NCI-H1105 treated with DMSO at 0.1 percent for 48 hours (cell line): ENCODE results near the gene TH.
"Not testable (repeated sequence)": the region's sequence is repeated elsewhere in the genome, so short reads cannot be mapped to it uniquely, and the experiment has no call there.

Source experiments
- DNase-seq: peaks from one replicate; lab custom pipeline; 2025; lab: John Stamatoyannopoulos, UW

Gene TH

DNA sequence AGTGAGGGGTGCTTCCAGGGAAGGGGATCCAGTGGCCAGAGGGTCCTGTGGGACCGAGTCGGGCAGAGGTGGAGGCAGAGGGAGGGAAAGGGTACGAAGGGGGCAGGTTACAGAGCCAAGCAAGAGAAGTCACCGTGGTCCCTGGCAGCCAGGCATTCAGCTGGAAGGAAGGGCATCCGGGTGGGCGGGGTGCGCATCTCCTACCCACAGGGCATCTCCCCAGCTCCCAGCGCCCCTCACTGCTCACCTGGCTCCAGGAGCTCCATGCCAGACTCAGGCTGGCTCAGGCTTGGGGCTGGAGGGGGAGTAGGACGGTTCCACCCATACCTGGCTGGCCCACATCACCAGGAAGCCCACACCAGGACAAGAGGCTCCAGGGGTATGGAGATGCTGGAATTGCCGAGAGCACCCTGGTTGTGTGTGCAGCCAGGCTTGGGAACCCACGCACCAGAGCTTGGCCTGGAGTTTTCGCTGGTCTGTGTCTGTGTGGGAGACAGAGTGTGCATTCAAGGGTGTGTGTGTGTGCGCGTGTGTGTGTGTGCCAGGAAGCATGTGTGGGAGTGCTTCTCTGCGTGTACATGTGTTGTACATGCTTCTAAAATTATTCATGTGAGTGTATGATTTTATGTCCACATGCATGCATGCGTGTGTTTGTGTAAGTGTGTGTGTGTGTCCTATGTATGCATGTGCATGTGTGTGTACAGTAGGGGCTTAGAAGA lies 6.6 kb upstream of the TH start:
- not testable (repeated sequence) for DNase-seq

DNA sequence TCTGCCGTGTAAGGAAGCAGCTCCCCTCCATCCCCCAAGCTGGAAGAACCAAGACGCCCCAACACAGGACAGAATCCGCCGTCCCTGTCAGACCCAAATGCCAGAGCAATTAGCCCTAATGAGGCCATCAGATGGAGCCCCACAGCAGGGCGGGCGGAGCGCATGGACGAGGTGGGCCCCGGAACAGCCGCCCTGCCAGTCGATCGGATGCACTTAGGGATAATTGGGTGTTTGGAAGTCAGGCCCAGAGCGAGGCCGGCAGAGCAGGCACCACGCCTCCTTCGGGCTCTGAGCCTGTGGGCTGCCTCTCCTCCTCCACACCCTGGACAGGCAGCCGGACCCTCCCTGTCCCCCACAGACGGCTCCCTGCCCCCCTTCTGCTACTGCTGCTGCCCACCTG lies 5.5 kb upstream of the TH start:
- no peak for DNase-seq

DNA sequence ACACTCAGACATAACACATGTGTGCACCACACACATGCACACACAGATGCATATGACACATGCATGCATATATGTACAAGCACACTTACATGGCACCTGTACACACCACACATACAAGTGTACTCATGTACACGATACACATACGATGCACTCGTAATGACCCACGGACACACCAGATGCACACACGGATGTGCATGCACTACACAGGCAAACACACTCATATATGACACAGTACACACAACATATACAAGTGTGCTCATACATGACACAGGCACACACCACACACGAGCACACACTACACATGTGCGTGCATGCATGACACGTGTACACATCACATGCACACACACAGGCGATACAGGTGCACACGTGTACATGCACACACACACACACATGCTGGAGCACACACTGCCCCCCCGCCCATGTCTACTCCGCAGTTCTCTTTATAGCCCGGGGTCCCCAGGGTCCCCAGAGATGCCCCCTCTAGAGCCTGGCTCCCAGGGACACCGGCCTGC lies 4.8 kb upstream of the TH start:
- no peak for DNase-seq

DNA sequence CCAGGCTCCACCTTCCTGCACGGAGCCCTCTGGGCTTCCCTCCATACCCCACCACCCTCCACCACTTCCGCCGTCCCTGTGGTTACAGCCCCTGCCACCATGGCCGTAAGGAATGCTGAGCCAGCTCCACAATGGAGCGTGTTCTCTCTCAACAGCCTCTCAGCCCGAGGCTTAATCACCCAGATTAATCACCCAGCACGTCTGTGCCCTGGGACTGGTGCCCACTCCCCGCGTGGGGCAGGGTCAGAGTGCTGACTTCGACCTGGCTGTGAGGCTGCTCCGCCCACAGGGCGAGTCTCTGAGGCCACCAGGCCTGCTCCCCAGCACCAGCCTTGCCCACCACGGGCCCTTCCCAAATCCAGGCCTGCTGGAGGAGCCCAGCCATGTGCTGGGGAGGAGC lies 4.0 kb upstream of the TH start:
- no peak for DNase-seq

DNA sequence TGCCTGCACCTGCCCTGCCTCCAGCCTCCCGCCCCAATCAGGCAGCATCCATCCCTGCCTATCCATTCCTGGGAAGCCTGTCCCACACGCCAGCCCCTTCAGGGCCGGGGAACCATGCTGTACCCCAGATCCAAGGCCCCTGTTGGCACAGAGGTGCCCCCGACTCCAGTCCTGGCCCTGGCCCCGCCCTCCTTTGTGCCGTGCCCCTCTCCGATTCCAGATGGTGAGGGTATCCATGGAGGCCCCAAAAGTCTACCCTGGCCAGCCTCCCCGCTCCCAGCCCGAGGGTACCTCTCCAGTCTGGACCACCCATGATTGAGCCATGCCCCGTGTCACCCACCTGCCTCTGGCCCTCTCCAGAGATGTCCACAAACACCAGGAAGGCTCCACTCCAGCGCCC lies 2.7 kb upstream of the TH start:
- no peak for DNase-seq

DNA sequence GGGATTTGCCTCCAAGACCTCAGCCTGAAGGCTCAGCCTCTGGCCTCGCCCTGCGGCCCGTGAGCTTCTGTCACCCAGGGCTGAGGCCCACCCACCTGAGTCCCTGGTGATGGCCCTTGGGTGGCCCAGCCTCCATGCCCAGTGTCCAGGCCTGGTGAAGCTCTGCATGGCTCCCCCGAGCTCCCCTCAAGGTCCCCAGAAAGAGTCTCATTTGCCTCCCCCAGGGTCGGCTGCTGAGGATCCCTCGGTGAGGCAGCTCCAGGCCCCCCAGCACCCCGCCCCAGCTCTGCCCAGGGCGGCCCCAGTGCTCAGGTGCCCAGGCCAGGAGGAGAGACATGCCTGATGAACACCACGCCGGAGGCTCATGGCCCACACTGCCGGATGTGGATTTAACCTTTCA lies 2.1 kb upstream of the TH start:
- DNase-seq: no peak

DNA sequence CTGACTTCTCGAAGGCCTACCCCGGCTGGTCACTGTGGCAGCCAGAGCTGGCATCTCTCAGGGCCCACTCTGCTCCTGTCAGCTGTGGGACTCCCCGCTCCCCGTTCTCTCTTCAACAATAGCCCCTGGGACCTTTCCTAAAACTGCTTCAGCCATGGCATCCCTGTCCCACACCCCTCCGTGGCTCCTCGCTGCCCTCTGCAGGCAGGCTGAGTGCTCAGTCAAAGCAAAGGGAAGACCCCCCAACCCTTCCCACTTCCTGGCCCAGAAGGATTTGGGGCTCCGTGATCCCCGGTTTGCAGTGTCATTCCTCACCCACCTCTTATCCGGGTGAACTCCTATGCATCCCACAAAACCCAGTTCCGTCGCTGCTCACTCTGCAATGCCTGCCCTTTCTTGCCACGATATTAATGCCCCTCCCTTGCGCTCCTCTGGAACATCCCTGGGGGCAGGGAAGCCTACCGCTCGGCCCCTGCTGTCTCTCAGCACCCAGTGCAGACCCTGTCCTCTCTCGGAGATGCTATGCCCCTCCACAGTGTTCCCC lies 1.6 kb upstream of the TH start:
- no peak for DNase-seq

DNA sequence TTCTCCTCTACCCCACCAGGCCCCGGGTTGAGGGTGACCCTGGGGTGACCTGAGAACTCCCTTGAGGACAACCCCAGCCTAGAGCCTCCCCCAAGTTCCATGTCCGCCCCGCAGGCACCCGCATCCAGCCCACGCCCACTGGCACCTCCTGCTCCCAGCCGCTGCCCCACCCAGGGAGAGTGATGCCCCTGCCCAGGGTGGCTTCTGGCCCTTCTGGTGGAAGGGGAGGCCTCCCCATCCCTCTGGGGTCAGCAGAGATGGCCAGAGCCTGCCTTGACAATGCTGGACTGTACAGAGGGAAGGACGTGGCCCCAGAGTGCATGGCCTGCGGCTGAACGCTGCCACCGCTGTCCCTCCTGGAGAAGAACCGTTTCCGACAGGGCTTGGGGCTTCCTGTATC lies 1.1 kb upstream of the TH start:
- no peak for DNase-seq

DNA sequence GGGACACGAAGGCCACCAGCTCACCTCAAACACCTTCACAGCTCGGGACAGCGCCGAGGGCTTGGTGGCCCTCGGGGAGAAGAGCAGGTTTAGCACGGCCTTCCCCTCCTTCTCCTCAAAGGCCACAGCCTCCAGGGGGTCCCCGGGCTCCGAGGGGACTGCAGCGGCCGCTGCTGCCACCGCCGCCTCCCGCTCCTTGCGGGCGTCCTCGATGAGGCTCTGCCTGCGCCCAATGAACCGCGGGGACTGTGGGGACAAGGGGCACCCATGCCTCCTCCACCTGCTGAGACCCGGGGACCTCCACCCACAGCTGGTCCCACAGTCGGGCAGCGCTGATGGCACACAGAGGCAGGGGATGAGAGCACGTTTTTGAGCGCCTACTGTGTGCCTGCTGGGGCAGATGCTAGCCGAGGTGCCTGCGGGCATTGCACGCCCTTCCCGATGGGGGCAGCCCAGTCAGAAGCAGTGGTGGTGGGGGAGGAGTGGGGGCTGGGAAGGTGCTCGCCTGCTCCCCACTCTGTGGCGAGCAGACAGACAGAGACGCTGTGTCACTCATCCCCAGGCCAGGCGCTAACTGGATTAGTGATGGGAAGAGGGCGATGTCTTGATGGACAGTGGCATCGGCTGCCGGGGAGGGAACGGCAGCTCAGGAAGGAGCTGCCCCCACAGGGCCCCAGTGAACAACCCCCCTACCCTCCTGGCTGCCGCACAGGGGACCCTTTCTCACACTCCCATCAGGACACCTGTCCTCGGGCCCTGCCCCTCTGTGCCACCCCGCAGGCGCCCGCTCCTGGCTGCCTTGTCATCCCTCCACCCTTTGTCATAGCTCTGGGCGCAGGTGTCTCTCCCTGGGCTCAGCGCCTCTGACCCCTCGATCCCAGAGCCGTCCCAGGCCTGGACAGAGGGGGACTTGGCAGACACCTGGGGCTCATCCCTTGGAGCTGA lies 1.7 kb downstream of the TH start:
- DNase-seq: no peak

DNA sequence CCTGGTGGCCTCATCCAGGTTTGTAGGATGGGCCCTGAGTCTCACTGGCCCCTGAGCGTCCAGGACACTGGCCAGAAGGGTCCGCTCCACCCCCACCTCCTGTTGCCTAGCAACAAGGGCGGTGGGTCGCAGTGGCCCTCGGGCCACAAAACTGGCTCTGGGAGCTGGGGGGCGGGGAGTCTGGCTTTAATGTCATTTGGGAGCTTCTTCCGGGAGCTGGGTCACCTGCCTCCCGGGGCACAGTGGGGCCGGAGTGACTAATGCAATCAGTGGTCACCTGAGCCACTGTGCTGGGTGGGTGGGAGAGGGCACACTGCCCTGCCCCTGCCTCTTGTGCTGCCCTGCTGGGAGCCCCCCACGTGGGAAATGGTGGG lies 2.6 kb downstream of the TH start:
- DNase-seq: no peak

DNA sequence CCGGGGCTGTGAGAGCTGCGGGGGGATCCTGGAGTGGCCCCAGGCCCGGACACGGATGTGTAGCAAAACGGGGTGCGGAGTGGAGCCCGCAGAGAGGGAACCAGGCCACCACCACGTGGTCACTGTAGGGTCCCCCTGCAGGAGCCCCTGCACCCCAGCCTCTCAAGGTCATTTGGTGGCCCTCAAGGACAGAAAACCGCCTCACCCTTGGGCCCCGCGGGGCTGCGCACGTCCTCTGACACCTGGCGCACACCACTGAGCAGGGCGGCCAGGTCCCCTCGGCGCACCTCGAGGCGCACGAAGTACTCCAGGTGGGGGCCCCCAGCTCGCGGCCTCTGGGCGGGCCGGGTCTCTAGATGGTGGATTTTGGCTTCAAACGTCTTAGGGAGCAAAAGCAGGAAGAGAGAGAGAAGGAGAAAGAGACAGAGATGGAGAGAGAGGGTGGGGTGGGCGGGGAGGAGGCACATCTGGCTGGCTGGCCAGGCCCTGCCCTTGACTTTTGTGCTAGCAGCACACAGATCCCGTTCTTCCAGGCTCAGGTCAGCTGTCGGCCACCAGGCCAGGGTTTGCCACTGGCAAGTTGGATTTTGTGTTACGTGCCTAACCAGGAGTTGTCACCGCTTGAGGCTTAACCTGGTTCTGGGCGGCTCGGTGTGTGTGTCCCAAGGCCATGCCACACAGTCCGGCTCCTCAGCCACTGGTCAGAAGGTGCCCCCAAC lies 3.2 kb downstream of the TH start:
- no peak for DNase-seq

DNA sequence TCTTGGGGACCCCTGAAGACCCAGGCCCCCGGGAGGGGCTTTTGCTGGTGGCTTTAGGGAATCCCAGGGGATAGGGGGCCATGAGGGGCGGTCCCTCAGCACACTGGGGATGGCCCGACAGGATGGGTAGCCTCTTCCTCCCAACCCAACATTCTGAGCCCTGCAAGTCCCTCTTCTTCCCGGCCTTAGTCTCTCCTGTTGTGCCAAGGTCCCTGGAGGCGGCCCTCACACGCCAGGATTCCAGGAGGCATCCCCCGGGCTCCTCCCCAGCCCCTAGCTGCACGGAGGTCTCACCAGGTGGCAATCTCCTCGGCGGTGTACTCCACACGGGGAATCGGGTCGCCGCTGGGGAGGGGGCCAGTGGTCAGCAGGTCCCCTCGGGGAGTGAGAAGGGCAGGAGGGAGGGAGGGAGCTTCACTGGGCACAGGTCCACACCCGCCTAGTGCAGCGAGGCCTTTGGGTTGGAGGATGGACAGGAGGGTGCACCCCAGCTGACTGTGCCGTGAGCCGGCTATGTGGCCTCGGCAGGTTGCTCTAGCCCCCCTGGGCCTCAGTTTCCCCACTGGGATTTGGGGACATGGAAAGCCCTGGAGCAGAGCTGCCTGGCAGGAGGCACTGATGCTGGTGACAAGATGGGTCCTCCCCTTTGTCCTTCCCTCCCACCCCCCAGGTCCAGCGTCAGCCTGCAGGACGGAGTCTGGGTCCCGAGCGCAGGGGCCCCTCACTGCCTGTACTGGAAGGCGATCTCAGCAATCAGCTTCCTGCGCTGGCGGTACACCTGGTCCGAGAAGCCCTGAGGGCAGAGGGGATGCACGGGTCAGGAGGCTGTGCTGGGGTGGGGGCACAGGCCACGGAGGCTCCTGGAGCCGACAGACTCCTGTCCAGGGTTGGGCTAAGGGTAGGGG lies 4.2 kb downstream of the TH start:
- no peak for DNase-seq

DNA sequence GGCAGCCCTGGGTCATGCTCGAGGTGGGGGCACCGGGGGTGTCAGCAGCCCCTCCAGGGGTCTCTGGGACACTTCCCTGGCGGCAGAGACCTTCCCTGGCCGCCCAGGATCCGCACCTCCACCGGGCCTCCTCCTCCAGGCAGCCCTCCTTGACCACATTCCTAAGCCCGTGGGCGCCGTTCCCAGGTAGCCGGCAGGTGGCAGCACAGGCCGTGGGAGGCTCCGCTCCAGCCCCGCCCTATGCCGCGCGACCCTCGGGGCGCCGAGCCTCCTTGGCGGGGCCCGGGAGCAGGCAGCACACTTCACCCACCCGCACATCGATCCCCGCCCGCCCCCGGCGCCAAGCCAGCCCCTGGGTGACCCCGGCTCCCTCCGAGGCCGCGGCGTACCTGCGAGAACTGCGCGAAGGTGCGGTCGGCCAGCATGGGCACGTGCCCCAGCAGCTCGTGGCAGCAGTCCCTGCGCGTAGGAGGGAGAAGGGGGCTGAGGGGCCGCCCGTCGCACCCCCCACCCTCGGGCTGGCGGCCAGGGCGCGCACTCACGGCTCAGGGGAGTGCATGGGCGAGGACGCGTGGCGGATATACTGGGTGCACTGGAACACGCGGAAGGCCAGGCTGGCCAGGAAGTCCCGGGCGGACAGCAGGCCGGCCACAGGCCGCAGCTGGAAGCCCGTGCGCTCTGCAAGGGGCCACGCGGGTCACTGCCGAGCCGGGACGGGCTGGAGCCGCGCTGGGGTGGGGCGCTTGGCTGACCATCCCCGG lies 5.3 kb downstream of the TH start:
- peak; percentile 28 for DNase-seq

DNA sequence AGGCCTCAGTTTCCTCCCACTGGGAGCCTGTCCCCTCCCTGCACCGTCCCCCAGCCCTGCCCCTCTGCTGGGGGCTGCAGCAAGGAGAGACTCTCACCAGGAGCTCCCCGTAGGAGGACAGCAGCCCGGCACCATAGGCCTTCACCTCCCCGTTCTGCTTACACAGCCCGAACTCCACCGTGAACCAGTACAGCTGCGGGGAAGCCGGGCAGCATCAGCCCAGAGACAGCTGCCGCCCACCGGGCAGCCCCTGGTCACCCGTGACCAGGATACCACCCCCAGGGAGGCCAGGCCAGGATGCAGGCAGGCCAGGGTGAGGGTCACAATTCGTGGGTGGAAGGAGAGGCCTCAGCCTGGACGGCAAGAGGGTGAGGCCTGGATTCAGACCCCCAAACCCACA lies 6.0 kb downstream of the TH start:
- no peak for DNase-seq

DNA sequence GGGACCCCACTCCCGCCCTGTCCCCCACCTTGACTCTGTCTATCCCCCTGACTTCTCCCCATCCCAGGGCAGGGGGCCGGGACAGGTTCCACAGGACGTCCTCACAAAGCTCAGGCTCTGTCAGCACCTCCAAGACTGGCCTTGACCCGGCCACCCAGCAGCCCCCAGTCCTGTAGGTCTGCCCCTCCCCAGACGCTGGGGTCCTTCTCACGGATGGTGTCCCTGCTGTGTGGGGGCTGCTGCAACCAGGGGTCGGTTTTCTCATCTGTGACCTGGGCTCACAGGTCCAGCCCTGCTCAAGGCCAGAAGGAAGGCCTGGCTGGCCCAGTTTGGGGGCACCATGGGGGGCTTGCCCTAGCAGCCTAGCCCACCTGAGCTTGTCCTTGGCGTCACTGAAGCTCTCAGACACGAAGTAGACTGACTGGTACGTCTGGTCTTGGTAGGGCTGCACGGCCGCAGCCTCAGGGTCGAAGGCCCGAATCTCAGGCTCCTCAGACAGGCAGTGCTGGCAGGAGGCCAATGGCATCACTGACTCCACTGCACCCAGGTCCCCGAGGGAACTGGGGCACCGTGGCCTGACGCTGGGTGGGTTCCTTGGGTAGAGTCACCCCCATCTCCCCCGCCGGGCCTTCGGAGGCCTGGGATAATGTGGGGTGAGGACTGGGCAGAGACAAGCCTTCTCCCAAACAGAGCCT lies 6.6 kb downstream of the TH start:
- no peak for DNase-seq

DNA sequence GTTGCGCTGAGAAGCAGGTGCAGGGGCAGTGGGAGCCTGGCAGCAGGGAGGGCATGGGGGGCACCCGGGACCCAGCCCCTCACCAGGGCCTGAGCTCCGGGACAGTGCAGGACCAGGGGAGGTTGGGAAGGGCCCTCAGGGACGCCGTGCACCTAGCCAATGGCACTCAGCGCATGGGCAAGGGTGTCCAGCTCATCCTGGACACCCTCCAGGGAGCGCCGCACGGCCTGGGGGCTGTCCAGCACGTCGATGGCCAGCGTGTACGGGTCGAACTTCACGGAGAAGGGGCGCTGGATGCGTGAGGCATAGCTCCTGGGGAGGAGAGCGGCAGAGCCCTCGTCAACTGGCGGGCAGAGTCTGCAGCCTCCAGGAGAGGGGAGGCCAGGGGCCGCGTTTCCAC lies 7.5 kb downstream of the TH start:
- no peak for DNase-seq

DNA sequence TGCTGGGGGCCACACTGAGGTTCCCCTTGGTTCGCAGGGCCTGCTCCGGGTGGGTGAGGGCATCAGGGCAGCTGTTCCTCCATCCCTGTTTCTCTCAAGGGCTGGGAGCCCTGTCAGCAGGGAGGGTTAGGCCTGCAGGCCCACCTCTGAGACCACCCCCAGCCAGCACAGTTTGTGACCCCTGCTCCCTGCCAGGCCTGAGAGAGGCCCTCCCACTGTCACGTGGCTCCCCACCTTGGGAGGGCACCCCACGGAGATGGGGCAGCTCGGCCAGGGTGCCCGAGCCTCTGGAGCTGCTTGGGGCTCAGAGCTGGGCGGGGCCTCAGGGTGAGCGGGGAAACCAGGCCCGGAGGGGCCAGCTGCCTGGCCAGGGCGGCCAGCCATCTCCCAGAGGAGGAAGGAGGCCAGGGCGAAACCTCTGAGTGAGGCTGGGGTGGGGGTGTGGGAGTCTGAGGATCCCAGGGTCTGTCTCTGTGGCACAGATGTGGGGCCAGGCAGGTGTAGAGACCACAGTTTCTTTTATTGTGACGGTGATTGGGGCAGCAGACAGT lies 8.1 kb downstream of the TH start:
- no peak for DNase-seq

DNA sequence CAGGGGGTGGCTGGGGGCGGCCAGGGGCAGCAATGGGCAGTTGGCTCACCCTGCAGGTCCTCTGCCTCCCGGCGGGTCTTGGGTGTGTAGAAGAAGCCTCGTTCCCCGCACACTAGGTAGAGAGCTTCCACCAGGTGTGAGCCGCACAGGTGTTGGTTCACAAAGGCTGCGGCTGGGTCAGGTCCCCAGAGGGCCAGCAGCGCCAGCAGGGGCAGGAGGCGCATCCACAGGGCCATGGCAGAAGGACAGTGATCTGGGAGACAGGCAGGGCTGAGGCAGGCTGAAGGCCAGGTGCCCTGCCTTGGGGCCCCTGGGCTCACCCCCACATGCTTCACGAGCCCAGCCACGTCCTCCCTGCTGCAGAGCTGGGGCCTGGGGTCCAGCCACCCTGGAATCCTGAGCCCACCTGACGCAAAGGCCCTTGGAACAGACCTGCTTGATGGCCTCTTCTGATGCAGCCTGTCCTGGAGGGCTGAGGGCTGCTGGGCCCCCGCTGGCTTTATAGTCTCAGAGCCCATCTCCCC lies 10.8 kb downstream of the TH start, which contains the start of gene INS:
Gene INS, minus strand, starts transcription at position 474 of the 524 bp plus-strand sequence. Its CDS starts 238 bp downstream, at position 236.
- DNase-seq: no peak
